HFF-Myc (cell line): ENCODE results near the gene RAB4B.
"Not testable (repeated sequence)": the region's sequence is repeated elsewhere in the genome, so short reads cannot be mapped to it uniquely, and the experiment has no call there.

Source experiments
- DNase-seq: peaks from one replicate; pipeline ENCODE4 v3.0.0-alpha.2; 2011; ENCODE audit warnings: low read depth; ENCODE audit errors: extremely low read depth
- H3K4me3 ChIP-seq: replicated peaks from 2 replicates; pipeline ENCODE4 v1.5.1; 2011; ENCODE audit warnings: low read depth, mild to moderate bottlenecking, control low read depth, low read length
- TF ChIP-seq, protein P1 (sequence below): IDR thresholded peaks from 2 replicates; pipeline ENCODE4 v1.5.1; 2012; ENCODE audit warnings: mild to moderate bottlenecking, low read depth, low read length, control low read depth; ENCODE audit errors: missing control alignments

The RAB4B gene

DNA sequence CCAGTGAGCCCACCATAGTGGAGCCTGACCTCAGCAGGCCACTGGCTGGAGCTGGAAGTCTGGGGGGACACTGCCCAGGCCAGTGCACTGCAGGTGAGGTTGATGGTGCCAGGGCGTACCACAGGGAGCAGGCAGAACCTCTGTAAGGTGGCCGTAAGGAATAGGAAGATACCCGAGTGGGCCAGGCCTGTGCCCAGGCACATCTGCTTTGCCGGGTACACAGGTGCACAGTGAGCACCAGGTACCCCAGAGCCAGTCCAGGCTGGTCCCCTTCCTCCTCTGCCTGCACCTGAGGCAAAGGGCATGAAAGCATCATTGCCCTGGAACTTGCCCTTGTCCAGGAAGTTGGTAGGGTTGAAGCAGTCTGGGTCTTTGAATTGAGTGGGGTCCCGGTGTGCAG, 30.4 kb downstream of the RAB4B start:
- DNase-seq: no peak
- H3K4me3 ChIP-seq: no peak overlapping the region
- TF ChIP-seq, protein P1, sequence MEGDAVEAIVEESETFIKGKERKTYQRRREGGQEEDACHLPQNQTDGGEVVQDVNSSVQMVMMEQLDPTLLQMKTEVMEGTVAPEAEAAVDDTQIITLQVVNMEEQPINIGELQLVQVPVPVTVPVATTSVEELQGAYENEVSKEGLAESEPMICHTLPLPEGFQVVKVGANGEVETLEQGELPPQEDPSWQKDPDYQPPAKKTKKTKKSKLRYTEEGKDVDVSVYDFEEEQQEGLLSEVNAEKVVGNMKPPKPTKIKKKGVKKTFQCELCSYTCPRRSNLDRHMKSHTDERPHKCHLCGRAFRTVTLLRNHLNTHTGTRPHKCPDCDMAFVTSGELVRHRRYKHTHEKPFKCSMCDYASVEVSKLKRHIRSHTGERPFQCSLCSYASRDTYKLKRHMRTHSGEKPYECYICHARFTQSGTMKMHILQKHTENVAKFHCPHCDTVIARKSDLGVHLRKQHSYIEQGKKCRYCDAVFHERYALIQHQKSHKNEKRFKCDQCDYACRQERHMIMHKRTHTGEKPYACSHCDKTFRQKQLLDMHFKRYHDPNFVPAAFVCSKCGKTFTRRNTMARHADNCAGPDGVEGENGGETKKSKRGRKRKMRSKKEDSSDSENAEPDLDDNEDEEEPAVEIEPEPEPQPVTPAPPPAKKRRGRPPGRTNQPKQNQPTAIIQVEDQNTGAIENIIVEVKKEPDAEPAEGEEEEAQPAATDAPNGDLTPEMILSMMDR: no peak

DNA sequence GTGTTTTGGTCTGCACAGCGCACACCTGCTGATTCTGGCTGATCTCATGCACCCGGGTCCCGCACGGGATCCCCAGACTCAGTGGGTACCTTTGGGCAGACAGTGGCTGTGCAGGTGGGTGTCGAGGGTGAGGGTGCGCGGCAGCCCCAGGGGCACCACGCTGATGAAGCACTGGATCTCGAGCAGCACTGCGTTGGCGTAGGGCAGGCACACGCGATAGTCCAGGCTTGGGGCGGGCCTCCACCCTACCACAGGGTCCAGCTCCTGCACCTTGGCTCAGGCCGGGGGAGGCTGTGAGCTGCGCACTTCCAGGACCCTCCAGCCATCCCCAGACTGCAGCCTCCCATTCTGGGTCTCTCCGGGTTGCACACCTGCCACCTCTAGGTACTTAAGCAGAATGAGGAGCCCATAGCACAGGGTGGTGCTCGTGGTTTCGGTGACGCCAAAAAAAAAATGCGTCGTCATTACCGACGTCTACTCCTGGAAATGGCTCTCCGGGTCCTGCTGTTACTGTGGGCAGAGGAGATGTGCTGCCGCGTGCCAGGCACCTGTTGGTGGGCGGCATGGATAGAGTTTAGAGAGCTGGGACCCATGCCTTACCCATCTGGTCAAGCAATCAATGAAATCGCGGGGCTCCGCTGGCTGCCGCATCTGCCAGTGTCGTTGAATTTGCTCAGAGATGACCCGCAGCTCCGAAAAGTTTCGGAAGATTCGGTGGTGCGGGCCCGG, 31.5 kb downstream of the RAB4B start:
- no peak for DNase-seq
- no peak overlapping the region for H3K4me3 ChIP-seq
- TF ChIP-seq, protein P1: no peak

DNA sequence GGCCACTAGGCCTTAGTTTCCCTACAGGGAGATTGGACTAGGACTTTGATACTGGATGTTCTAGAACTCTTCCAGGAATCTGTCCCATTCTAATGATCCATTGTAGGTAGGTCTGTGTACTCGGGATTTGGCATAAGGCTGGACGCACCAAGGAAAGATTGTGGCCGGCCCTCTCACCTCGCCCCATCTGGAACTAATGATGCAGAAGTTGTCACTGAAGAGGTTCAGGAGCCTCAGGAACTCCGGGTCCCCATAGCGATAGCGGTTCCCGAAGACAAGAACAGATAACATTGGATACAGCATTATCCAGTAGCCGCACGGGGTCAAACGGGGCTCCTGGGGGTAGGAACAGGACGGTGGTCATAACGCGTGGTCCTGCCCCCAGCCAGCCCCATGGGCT, 32.1 kb downstream of the RAB4B start:
- H3K4me3 ChIP-seq: peak overlapping the region; percentile 28
- no peak for DNase-seq
- TF ChIP-seq, protein P1: no peak

DNA sequence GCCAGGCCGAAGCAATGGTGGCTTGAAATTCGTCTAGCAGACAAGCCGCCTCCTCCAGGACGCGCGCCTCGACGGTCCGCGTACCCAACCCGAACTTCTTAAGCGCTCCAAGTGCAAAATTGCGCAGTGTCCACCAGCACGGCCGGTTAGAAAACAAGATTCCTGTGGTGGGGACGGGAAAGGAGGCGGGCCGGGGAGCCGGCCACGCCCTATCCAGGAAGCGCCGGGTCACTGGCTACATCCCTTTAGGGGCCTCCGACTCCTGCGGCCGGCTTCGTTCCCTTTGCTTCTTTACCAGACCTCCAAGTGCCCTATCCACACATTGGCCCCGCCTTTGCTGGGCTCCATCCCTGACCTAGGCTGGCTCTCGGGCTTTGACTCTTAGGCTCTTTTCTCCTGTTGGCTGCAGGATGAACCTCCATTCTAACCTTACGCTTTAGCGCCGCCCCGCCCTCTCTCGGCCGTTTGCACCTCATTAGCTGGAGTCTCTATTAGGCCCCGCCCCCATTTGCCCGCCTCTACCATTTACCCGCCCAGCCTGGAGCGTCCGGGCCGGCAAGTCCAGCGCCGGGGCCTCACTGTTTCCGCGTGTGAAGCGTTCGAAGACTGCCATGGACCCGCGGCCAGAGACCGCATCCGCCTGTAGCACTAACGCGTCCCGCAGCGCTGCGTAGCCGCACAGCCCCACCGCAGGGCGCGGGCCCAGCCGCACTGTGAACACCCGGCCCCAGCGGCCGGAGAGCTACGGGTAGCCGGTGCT, 32.8 kb downstream of the RAB4B start:
- H3K4me3 ChIP-seq: peak overlapping the region; percentile 28
- peak; percentile 38 for DNase-seq

DNA sequence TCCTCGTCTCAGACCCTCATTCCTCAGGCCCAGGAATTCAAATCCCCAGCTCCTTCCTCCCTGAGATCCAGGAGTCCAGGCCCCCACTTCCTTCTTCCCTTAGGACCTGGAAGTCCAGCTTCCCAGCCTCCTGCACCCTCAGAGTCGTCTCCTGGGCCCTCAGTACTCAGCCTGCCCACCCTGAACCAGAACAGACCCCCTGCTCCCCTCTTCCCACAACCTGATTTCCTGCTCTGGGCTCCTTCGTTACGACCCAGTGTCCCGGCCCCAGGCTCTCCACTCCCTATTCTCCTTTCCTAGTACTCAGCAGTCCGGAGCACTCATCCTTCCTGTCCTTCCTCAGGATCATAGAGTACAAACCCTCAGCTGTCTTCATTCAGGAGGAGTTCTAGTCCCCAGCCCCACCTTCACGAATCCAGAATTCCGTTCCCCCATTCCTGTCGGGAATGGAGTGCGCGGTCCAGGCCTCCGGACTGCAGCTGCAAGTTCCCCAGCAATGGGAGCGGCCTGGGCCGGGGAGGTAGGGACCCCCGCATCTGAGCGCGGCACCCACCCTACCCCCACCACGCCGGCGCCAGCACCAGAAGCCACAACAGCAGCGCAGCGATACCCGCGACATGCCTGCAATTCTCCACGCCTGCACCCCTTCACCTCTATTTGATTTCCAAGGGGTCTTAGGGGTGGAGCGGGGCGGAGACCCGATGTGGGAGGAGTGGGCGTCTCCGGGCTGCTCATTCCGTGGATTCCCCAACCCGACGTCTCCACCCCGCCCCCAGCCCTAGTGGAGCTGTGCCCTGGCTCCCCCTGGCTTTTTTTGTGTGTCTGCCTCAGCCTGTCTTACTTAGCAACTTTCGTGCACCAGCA, 33.7 kb downstream of the RAB4B start:
- peak overlapping the region; percentile 16 for H3K4me3 ChIP-seq
- no peak for DNase-seq
- TF ChIP-seq, protein P1: no peak

DNA sequence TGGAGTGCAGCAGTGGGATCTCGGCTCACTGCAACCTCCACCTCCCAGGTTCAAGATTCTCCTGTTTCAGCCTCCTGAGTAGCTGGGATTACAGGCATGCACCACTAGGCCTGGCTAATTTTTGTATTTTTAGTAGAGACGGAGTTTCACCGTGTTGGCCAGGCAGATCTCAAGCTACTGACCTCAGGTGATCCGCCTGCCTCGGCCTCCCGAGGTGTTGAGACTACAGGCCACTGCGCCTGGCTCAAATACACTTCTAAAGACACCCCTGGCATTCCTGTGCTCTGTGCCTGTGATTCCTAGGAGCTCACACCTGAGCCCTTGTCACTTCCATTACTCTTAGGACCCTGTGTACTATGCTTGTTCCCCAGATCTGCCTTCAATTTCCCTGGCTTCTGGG, 34.5 kb downstream of the RAB4B start:
- not testable (repeated sequence) for H3K4me3 ChIP-seq, DNase-seq

DNA sequence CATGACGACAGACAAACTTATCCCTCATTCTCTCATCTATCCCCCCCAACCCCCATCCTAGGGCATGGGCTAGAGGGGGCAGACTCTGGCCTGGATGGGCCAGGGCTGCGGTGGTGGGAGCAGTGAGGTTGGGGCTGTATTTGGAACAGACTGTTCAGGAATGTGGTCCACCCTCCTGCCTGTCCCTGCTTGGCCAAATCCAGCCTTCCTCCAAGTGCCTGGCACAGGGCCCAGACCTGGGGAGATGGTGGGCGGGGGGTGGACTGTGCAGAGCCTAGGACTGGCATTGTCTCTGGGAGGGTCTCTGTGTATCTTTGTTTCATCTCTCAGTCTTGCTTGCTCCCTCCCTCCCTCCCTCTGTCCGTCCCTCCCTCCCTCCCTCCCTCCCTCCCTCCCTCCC, 35.1 kb downstream of the RAB4B start:
- no peak for DNase-seq
- TF ChIP-seq, protein P1: no peak

More for the DNA sequence above, 35.1 kb downstream of the RAB4B start:
- H3K4me3 ChIP-seq: no peak overlapping the region
